NK-92 treated with Interleukin-12 subunit alpha and Interleukin-12 subunit beta, amount 100 ng/mL, for 24 hours (cell line): ENCODE data around the gene ROR2.
"Not testable (repeated sequence)": the region's sequence is repeated elsewhere in the genome, so short reads cannot be mapped to it uniquely, and the experiment has no call there.

Source experiments
- DNase-seq: peaks from one replicate; lab custom pipeline; 2025; lab: John Stamatoyannopoulos, UW

Gene ROR2

GRCh38 chr9:91796516-91796915 is 153.5 kb downstream of the ROR2 start:
- DNase-seq, result not testable (repeated sequence)

GRCh38 chr9:91795598-91796241 is 154.3 kb downstream of the ROR2 start:
- no peak for DNase-seq

DNA sequence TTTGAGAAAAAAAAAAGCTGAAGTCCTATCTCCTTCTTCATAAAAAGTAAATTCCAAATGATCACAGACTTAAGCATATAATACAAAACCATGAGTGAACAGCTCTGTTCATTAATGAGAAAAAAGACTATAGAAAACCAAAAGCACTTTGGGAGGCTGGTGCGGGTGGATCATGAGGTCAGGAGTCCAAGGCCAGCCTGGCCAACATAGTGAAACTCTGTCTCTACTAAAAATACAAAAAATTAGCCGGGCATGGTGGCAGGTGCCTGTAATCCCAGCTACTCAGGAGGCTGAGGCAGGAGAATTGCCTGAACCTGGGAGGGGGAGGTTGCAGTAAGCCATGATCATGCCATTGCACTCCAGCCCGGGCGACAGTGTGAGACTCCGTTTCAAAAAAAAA is 156.7 kb downstream of the ROR2 start:
- DNase-seq, result not testable (repeated sequence)

DNA sequence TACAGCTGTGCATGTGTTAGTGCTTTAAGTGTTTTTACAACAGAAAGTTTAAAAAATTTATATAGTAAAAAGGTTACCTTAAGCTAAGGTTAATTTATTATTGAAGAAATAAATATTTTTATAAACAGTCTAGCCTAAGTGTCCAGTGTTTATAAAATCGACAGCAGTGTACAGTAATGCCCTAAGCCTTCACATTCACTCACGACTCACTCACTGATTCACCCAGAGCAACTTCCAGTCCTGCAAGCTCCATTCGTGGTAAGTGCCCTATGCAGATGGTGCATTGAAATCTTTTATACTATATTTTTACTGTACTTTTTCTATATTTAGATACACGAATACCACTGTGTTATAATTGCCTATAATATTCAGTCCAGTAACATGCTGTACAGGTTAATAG is 159.1 kb downstream of the ROR2 start:
- no peak for DNase-seq

DNA sequence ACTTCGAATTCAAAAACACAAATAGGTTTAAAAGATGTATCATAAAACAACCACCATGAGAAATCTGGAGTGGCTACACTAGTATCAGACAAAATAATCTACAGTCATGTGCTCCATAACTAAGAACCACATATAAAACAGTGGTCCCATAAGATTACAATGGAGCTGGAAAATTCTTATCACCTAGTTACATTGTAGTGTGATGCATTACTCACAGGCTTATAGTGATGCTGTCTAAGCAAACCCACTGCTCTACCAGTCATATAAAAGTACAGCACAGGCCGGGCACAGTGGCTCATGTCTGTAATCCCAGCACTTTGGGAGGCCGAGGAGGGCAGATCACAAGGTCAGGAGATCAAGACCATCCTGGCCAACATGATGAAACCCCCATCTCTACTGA is 160.1 kb downstream of the ROR2 start:
- no peak for DNase-seq

DNA sequence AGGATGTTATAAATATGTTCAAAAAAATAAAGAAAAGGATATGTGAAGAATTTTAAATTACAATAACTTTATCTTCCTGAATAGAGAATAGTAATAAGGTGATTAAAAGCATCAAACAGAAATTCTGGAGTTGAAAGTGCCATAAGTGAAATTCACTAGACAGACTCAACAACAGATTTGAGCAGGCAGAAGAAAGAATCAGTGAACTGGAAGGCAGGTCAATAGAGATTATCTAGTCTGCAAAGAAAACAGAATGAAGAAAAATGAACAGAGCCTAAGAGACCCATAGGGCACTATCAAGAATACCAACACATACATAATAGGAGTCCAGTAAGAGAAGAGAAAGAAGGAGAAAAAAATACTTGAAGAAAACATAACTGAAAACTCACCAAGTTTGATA is 162.1 kb downstream of the ROR2 start:
- no peak for DNase-seq

DNA sequence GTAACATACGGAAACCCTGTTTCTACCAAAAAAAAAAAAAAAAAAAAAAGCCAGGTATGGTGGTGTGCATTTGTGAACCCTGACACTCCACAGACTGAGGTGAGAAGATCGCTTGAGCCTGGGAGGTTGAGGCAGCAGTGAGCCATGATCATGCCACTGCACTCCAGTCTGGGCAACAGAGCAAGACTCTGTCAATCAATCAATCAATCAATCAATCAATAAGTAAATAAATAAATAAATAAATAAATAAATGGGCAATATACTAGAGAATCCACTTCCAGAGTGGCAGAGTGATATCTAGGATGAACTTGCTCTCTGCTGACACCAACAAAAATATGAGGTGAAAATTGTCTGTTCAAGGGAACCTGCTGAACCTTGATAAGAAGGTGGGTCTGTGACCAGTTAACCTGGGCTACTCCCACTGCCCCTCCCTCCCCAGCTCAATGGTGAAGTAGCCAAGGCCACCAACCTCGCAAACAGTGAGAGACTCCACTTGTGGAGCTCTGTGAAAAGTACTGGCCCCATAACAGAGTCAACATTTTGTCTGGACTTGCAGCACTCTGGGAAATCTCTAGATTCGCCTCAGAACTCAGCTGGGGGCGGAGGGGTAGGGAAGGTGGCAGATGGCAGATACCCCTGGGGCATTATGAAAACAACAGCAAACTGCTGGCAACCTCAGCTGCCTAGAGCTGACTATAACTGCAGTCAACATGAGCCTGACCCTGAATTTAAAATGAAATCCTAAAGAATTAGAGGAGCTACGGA is 163.7 kb downstream of the ROR2 start:
- DNase-seq, result no peak

DNA sequence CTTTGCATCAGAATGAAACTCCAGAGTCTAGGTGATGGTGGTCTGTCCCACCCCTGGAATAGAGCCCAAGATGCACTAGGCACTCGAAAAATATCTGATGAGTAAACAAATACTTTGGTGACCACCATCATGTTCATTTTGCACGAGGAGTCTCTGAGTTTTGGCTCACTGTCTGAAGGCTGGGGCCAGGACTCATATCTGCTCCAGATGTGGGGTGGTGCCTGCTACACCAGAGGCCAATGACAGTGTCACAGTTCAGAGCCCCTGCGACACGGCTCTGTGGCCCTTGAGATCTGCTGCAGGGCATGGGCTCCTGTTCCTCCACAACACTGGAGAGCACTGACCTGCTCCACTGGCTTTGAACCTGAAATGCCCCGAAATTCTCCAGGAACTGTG is 164.6 kb downstream of the ROR2 start:
- no peak for DNase-seq

- no peak for DNase-seq
Observed at GRCh38 chr9:91784673-91785446, 165.2 kb downstream of the ROR2 start.

GRCh38 chr9:91783876-91784672 is 166.0 kb downstream of the ROR2 start:
- no peak for DNase-seq

GRCh38 chr9:91783411-91783810 is 166.6 kb downstream of the ROR2 start:
- DNase-seq, result no peak

DNA sequence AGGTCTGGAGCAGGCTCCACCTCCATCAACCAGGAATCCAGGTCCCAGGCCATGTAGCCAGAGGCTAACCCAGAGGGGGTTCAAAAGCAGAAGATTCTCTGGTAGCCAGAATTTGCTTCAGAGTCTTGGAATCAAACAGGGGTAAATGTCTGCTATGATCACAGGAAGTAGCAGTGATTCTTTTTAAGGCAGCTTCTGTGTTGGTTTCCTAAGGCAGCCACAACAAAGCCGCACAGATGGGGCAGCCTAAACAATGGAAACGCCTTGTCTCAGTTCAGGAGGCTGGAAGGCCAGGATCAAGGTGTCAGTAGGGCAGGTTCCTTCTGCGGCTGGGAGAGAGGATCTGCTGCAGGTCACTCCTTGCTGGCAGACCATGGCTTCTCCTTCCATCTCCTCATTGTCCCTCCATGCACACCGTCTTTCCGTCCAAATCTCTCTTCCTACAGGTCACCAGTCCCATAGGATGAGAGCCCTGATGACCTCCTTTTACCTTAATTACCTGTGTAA is 167.3 kb downstream of the ROR2 start:
- no peak for DNase-seq

GRCh38 chr9:91781906-91782305 is 168.1 kb downstream of the ROR2 start:
- no peak for DNase-seq

DNA sequence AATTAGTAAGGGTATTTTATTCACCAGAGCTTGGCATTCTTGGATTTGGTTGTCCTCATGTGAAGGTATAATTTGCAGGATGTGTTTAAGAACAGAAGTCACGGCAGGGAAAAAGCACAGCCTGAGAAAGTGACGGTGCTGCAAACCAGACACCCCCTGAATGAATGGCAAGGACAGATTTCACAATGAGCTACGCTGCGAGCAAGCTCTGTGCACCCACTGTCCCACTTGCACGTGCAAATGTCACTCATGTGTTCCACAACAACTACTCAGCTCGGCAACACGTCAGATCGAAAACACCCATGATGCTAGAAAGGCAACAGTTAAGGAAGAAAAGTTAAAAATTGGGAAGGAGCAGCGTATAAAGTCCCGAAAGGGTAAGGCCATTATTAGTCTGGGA is 168.9 kb downstream of the ROR2 start:
- DNase-seq, result no peak

DNA sequence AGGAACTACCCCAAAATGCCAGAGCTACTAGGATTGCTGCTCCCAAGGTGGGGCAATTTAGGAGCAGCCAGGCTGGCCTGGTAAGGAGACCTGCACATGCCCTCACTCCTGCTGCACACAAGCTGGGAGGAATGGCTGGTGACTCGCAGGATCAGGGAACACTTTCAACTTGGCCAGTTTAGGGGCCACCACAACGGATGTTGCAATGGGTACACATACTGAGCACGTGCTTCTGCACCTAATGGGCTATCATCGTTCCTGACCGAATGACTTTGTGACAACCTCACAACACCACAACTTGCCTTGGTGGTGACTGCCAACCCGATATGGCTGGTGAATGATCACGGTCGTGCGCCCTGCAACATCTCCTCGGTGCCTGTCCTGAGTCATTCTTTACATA is 172.0 kb downstream of the ROR2 start:
- DNase-seq, result no peak

- no peak for DNase-seq
Observed at GRCh38 chr9:91777292-91777830, 172.7 kb downstream of the ROR2 start.

- DNase-seq, result no peak
Observed at GRCh38 chr9:91776409-91777291, 173.4 kb downstream of the ROR2 start.

DNA sequence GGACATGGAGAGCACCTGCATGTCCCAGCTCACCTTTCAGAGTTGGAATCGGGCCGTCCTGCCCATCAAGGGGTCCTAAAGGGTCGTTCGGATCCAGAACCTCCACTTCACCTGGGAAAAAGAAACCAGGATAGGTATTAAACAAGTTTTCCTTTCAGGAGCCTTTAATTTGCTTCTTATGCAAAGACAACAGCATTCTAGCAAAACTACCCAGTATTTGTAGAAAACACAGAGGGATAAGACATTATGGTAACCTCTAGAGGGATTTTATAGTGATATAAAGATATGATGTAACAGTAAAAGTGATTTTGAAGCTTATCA is 174.4 kb downstream of the ROR2 start:
- DNase-seq, result no peak

DNA sequence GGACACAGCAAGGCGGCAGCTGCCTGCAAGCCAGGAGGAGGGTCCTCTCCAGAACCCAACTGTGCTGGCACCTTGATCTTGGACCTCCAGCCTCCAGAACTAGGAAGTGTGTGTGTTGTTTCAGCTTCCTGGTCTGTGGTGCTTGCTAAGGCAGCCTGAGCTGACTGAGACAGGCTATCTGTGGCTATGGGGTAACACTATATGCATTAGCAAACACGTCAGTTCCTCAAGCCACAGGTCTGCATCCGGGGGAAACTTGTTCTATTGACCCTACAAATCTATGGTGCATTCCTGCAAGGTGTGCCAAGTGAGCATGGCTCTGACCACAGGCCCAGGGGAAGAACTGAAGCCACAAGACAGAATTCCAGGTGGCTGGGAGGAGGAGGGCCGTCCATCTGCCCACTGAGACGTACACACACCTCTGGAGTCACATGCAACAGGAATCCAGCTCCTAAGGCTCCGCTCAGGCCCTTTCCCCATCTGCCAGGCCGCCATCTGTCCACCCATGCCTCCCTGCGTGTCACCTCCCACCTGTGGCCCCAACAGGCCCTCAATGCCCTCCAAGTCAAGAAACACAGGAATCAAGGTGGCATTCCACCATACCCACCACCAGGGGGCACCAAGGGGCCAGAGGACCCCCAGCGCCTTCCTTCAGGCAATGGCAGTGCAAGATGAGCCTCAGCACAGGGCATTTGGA is 174.9 kb downstream of the ROR2 start:
- DNase-seq, result peak; percentile 57

GRCh38 chr9:91773156-91773555 is 176.9 kb downstream of the ROR2 start:
- DNase-seq, result no peak
